SIG-M5 treated with dmso at 0.1 percent for 504 hours (cell line): ENCODE results near the gene SHB.

Source experiments
- DNase-seq: peaks from one replicate; lab custom pipeline; 2025; ENCODE audit not compliant: unreplicated experiment; lab: John Stamatoyannopoulos, UW

Gene SHB

GRCh38 chr9:38043931-38044623 lies 24.9 kb downstream of the SHB start:
- no peak for DNase-seq

GRCh38 chr9:38042626-38043357 lies 26.2 kb downstream of the SHB start:
- no peak for DNase-seq

GRCh38 chr9:38041564-38042243 lies 27.3 kb downstream of the SHB start:
- DNase-seq, result no peak

GRCh38 chr9:38039907-38040682 lies 28.9 kb downstream of the SHB start:
- DNase-seq, result no peak

GRCh38 chr9:38039090-38039906 lies 29.7 kb downstream of the SHB start:
- DNase-seq, result no peak

- no peak for DNase-seq
Measured at GRCh38 chr9:38038307-38039089, 30.5 kb downstream of the SHB start.

- DNase-seq, result no peak
Measured at GRCh38 chr9:38037981-38038306, 31.1 kb downstream of the SHB start.

- DNase-seq, result no peak
Measured at GRCh38 chr9:38036359-38037084, 32.5 kb downstream of the SHB start.

- DNase-seq, result no peak
Measured at GRCh38 chr9:38035873-38036272, 33.2 kb downstream of the SHB start.

GRCh38 chr9:38033941-38034340 lies 35.1 kb downstream of the SHB start:
- DNase-seq, result no peak

GRCh38 chr9:38032266-38033110 lies 36.5 kb downstream of the SHB start:
- no peak for DNase-seq

GRCh38 chr9:38031594-38031993 lies 37.4 kb downstream of the SHB start:
- no peak for DNase-seq

- no peak for DNase-seq
Measured at GRCh38 chr9:38030658-38031057, 38.4 kb downstream of the SHB start.

GRCh38 chr9:38029915-38030638 lies 39.0 kb downstream of the SHB start:
- no peak for DNase-seq

- no peak for DNase-seq
Measured at GRCh38 chr9:38027714-38028113, 41.3 kb downstream of the SHB start.

- DNase-seq, result no peak
Measured at GRCh38 chr9:38026840-38027527, 42.0 kb downstream of the SHB start.
